ENCODE data around the gene TMEM214. TPM values are rescaled to one million over a fixed set of nuclear protein-coding genes. Genes with fewer than 3 reads are reported as not detected.

Gene TMEM214
- polyA plus RNA-seq, 1 donor from 2014 or later = 10.3 TPM

DNA sequence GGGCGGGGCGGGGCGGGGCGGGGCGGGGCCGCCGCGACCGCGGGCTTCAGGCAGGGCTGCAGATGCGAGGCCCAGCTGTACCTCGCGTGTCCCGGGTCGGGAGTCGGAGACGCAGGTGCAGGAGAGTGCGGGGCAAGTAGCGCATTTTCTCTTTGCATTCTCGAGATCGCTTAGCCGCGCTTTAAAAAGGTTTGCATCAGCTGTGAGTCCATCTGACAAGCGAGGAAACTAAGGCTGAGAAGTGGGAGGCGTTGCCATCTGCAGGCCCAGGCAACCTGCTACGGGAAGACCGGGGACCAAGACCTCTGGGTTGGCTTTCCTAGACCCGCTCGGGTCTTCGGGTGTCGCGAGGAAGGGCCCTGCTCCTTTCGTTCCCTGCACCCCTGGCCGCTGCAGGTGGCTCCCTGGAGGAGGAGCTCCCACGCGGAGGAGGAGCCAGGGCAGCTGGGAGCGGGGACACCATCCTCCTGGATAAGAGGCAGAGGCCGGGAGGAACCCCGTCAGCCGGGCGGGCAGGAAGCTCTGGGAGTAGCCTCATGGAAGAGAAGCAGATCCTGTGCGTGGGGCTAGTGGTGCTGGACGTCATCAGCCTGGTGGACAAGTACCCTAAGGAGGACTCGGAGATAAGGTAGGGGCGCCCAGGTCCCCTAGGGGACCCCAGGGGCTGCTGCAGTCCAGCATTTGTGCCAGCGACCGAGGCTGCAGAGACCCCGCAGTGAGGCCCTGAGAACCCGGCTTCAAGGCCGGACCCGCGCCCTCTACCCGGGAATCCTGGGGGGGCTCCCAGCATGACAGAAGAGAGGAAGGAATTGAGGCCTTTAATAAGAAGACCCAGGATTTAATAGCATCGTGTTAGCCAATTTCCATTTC, 54.2 kb downstream of the TMEM214 start, which contains the start of gene KHK:
KHK (plus strand) TSS at position 49 of the 870 bp plus-strand sequence; CDS start at position 537, 488 bp downstream.
- H3K27ac ChIP-seq (ENCODE audit: low read length) = peak within 1 kb of the TSS; percentile 72
- peak within 1 kb of the TSS; percentile 60 for H2AFZ ChIP-seq (ENCODE audit: low read depth, low read length)
- TF ChIP-seq EZH2 (IDR thresholded peaks at IDR 0.05; ENCODE audit: borderline replicate concordance, insufficient read depth, low read length, poor library complexity, severe bottlenecking) (no peak), MXI1 (conservative IDR thresholded peaks at IDR 0.05; ENCODE audit: poor library complexity, severe bottlenecking) (peak; percentile 23)
- TF ChIP-seq, protein P1, sequence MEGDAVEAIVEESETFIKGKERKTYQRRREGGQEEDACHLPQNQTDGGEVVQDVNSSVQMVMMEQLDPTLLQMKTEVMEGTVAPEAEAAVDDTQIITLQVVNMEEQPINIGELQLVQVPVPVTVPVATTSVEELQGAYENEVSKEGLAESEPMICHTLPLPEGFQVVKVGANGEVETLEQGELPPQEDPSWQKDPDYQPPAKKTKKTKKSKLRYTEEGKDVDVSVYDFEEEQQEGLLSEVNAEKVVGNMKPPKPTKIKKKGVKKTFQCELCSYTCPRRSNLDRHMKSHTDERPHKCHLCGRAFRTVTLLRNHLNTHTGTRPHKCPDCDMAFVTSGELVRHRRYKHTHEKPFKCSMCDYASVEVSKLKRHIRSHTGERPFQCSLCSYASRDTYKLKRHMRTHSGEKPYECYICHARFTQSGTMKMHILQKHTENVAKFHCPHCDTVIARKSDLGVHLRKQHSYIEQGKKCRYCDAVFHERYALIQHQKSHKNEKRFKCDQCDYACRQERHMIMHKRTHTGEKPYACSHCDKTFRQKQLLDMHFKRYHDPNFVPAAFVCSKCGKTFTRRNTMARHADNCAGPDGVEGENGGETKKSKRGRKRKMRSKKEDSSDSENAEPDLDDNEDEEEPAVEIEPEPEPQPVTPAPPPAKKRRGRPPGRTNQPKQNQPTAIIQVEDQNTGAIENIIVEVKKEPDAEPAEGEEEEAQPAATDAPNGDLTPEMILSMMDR (IDR thresholded peaks at IDR 0.05; ENCODE audit: poor library complexity, severe bottlenecking) = no peak

DNA sequence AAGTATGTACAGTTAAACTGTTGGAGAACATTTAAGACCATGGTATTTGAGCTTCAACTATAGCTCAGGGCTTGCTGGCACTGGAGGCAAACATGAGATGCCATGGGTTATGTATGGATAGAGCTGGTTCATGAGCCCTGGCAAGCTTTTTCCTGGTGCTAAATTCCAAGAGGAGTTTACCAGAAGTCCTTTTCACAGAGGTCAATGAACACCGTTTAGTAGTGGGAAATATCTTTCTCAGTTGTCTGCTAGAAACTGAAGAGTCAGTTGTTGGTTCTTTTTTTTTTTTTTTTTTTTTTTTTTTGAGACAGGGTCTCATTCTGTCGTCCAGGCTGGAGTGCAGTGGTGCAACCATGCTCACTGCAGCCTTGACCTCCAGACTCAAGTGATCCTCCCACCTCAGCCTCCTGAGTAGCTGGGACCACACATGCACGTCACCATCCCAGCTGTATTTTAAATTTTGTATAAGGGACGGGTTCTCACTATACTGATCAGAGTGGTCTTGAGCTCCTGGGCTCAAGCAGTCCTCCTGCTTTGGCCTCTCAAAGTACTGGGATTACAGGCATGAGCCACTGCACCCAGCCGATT, 55.2 kb downstream of the TMEM214 start:
- H3K9me2 ChIP-seq (ENCODE audit: insufficient read depth, low read length) = no peaks in the 10 kb centered on the region
- H3K79me2 ChIP-seq (replicated peaks; ENCODE audit: insufficient read depth, low read length) = no peaks in the 10 kb centered on the region
- no peak overlapping the region for H3K9ac ChIP-seq (ENCODE audit: low read length)
- no peaks in the 10 kb centered on the region for H3K9me3 ChIP-seq (ENCODE audit: low read length)
- H3K4me3 ChIP-seq (ENCODE audit: low read length) = peak overlapping the region; percentile 80
- no peak overlapping the region for H3K4me2 ChIP-seq (ENCODE audit: low read length)
- TF ChIP-seq RAD21 (conservative IDR thresholded peaks at IDR 0.05) = no peak
- no peak for TF ChIP-seq EP300 (conservative IDR thresholded peaks at IDR 0.05; ENCODE audit: poor library complexity, severe bottlenecking)
- TF ChIP-seq POLR2AphosphoS5 (IDR thresholded peaks at IDR 0.05) = no peak
- TF ChIP-seq, protein P2, sequence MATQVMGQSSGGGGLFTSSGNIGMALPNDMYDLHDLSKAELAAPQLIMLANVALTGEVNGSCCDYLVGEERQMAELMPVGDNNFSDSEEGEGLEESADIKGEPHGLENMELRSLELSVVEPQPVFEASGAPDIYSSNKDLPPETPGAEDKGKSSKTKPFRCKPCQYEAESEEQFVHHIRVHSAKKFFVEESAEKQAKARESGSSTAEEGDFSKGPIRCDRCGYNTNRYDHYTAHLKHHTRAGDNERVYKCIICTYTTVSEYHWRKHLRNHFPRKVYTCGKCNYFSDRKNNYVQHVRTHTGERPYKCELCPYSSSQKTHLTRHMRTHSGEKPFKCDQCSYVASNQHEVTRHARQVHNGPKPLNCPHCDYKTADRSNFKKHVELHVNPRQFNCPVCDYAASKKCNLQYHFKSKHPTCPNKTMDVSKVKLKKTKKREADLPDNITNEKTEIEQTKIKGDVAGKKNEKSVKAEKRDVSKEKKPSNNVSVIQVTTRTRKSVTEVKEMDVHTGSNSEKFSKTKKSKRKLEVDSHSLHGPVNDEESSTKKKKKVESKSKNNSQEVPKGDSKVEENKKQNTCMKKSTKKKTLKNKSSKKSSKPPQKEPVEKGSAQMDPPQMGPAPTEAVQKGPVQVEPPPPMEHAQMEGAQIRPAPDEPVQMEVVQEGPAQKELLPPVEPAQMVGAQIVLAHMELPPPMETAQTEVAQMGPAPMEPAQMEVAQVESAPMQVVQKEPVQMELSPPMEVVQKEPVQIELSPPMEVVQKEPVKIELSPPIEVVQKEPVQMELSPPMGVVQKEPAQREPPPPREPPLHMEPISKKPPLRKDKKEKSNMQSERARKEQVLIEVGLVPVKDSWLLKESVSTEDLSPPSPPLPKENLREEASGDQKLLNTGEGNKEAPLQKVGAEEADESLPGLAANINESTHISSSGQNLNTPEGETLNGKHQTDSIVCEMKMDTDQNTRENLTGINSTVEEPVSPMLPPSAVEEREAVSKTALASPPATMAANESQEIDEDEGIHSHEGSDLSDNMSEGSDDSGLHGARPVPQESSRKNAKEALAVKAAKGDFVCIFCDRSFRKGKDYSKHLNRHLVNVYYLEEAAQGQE (IDR thresholded peaks at IDR 0.05; ENCODE audit: borderline replicate concordance) = no peak
- TF ChIP-seq, protein P1 (IDR thresholded peaks at IDR 0.05; ENCODE audit: poor library complexity, severe bottlenecking) = no peak
- TF ChIP-seq MXI1 (conservative IDR thresholded peaks at IDR 0.05; ENCODE audit: poor library complexity, severe bottlenecking) = no peak
- TF ChIP-seq EZH2 (IDR thresholded peaks at IDR 0.05; ENCODE audit: borderline replicate concordance, insufficient read depth, low read length, poor library complexity, severe bottlenecking) = no peak
- TF ChIP-seq TAF1 (IDR thresholded peaks at IDR 0.05; ENCODE audit: low read depth) = no peak
- TF ChIP-seq SMC3 (conservative IDR thresholded peaks at IDR 0.05; ENCODE audit: poor library complexity) = no peak
- no peaks in the 10 kb centered on the region for H4K20me1 ChIP-seq (ENCODE audit: insufficient read depth)
- H2AFZ ChIP-seq (ENCODE audit: low read depth, low read length) = no peak overlapping the region
- H3K36me3 ChIP-seq (ENCODE audit: insufficient read depth, low read length) = no peaks in the 10 kb centered on the region
- peaks cover 10% of the 10 kb centered on the region for H3K27me3 ChIP-seq (ENCODE audit: insufficient read depth, low read depth, low read length)
- no peaks in the 10 kb centered on the region for H3F3A ChIP-seq (ENCODE audit: insufficient read depth, low read length, poor library complexity, severe bottlenecking)
- no peak overlapping the region for H3K27ac ChIP-seq (ENCODE audit: low read length)

More for the DNA sequence above, 54.2 kb downstream of the TMEM214 start, which contains the start of gene KHK:
- Histone ChIP-seq H3F3A (ENCODE audit: insufficient read depth, low read length, poor library complexity, severe bottlenecking) (no peaks in the 10 kb centered on the region), H3K27me3 (ENCODE audit: insufficient read depth, low read depth, low read length) (peaks cover 10% of the 10 kb centered on the region), H4K20me1 (ENCODE audit: insufficient read depth) (no peaks in the 10 kb centered on the region), H3K4me3 (ENCODE audit: low read length) (peak within 1 kb of the TSS; percentile 80), H3K9me2 (ENCODE audit: insufficient read depth, low read length) (no peaks in the 10 kb centered on the region), H3K9ac (ENCODE audit: low read length) (peak within 1 kb of the TSS; percentile 83), H3K79me2 (replicated peaks; ENCODE audit: insufficient read depth, low read length) (no peaks in the 10 kb centered on the region), H3K36me3 (ENCODE audit: insufficient read depth, low read length) (no peaks in the 10 kb centered on the region), H3K4me2 (ENCODE audit: low read length) (peak within 1 kb of the TSS; percentile 65), H3K9me3 (ENCODE audit: low read length) (no peaks in the 10 kb centered on the region)
